Neuronal stem cell (in vitro differentiated cells): ENCODE measurements around the gene COX14.

ENCODE experiments used
- DNase-seq: peaks from one replicate; pipeline ENCODE4 v3.0.0-alpha.2; 2013; ENCODE audit warnings: low spot score
- H2AFZ ChIP-seq: one replicate; pipeline ENCODE4 v1.6.1; 2013; ENCODE audit warnings: mild to moderate bottlenecking, low read length, inconsistent platforms
- H2AK5ac ChIP-seq: 2 replicates; pipeline ENCODE4 v1.6.1; 2013; ENCODE audit warnings: low read depth, mild to moderate bottlenecking, inconsistent platforms, low read length, moderate library complexity, mixed read lengths
- H2BK120ac ChIP-seq: 2 replicates; pipeline ENCODE4 v1.6.1; 2013; ENCODE audit warnings: low read depth, mild to moderate bottlenecking, inconsistent platforms, low read length, moderate library complexity, mixed read lengths
- H2BK12ac ChIP-seq: one replicate; pipeline ENCODE4 v1.6.1; 2013; ENCODE audit warnings: low read length, inconsistent platforms
- H2BK15ac ChIP-seq: 2 replicates; pipeline ENCODE4 v1.6.1; 2013; ENCODE audit warnings: mild to moderate bottlenecking, low read length, inconsistent platforms, mixed read lengths
- H2BK5ac ChIP-seq: one replicate; pipeline ENCODE4 v1.6.1; 2013; ENCODE audit warnings: inconsistent platforms, mild to moderate bottlenecking, low read length, moderate library complexity
- H3K14ac ChIP-seq: one replicate; pipeline ENCODE4 v1.6.1; 2013; ENCODE audit warnings: low read length, inconsistent platforms
- H3K18ac ChIP-seq: 2 replicates; pipeline ENCODE4 v1.6.1; 2013; ENCODE audit warnings: low read length, inconsistent platforms
- H3K23ac ChIP-seq: 2 replicates; pipeline ENCODE4 v1.6.1; 2013; ENCODE audit warnings: low read depth, mild to moderate bottlenecking, mixed read lengths, low read length, inconsistent platforms; ENCODE audit not compliant: poor library complexity
- H3K27ac ChIP-seq: replicated peaks from 3 replicates; pipeline ENCODE4 v1.5.1; 2013; ENCODE audit warnings: low read length, inconsistent platforms
- H3K27me3 ChIP-seq, 3 experiments: 2 replicates each; pipeline ENCODE4 v1.6.1; 2013; ENCODE audit warnings: low read length in 3 of 3, mild to moderate bottlenecking in 2 of 3, inconsistent platforms in 1 of 3, low read depth in 1 of 3, mixed read lengths in 1 of 3, moderate library complexity in 1 of 3; ENCODE audit not compliant: control insufficient read depth in 3 of 3, insufficient read depth in 3 of 3
- H3K36me3 ChIP-seq, 2 donors: replicated peaks in 1 of 2; 2 replicates each; pipeline ENCODE4 v1.6.1; 2013; ENCODE audit warnings: low read length in 2 of 2; ENCODE audit not compliant: control insufficient read depth in 2 of 2, insufficient read depth in 2 of 2
- H3K4ac ChIP-seq: 2 replicates; pipeline ENCODE4 v1.6.1; 2013; ENCODE audit warnings: inconsistent platforms, mild to moderate bottlenecking, low read length, moderate library complexity
- H3K4me1 ChIP-seq, 2 donors: 1 replicate in 1 of 2; 2 replicates in 1 of 2; pipeline ENCODE4 v1.6.1; 2013; ENCODE audit warnings: low read length in 2 of 2, low read depth in 1 of 2; ENCODE audit not compliant: control insufficient read depth in 2 of 2, insufficient read depth in 1 of 2
- H3K4me2 ChIP-seq: one replicate; pipeline ENCODE4 v1.6.1; 2013; ENCODE audit warnings: mild to moderate bottlenecking, low read length, inconsistent platforms; ENCODE audit not compliant: insufficient read depth, poor library complexity, severe bottlenecking
- H3K4me3 ChIP-seq, 2 donors: 2 replicates each; pipeline ENCODE4 v1.5.1; 2013; ENCODE audit warnings: low read length in 2 of 2, mild to moderate bottlenecking in 2 of 2, inconsistent platforms in 1 of 2, moderate library complexity in 1 of 2
- H3K79me1 ChIP-seq: one replicate; pipeline ENCODE4 v1.6.1; 2013; ENCODE audit warnings: low read depth, mild to moderate bottlenecking, inconsistent platforms, low read length, moderate library complexity
- H3K9ac ChIP-seq: one replicate; pipeline ENCODE4 v1.6.1; 2013; ENCODE audit warnings: mild to moderate bottlenecking, low read depth, low read length, inconsistent platforms; ENCODE audit not compliant: poor library complexity
- H3K9me3 ChIP-seq, 2 donors: replicated peaks in 1 of 2; 2 replicates each; pipeline versions ENCODE3 to v1.6.1; 2013; ENCODE audit warnings: low read length in 2 of 2, mild to moderate bottlenecking in 2 of 2, inconsistent platforms in 1 of 2, low read depth in 1 of 2, mixed read lengths in 1 of 2, moderate library complexity in 1 of 2; ENCODE audit not compliant: control insufficient read depth in 2 of 2, insufficient read depth in 1 of 2
- H4K8ac ChIP-seq: one replicate; pipeline ENCODE4 v1.6.1; 2013; ENCODE audit warnings: low read depth, mild to moderate bottlenecking, inconsistent platforms, low read length, moderate library complexity
- H4K91ac ChIP-seq: one replicate; pipeline ENCODE4 v1.6.1; 2013; ENCODE audit warnings: low read length, low read depth, mild to moderate bottlenecking, inconsistent platforms; ENCODE audit not compliant: poor library complexity
- WGBS, 2 donors: extraction: QIAGEN DNeasy Blood & Tissue Kit; methylation state at CpG; one replicate each; pipeline ENCODE4 v1.1.7; 2013; ENCODE audit warnings: missing lambda C conversion rate in 2 of 2, mixed read lengths in 1 of 2; ENCODE audit not compliant: insufficient read length in 2 of 2, insufficient replicate concordance in 1 of 2; ENCODE audit errors: extremely low coverage in 2 of 2; 5-methylcytosine and 5-hydroxymethylcytosine counted together

The COX14 gene

GRCh38 chr12:50107416-50108268 is 4.4 kb upstream of the COX14 start:
- peaks cover 0 to under 1% of the 10 kb centered on the region in 2 donors for H3K9me3 ChIP-seq
- H2BK5ac ChIP-seq = no peak overlapping the region
- H3K9ac ChIP-seq = no peak overlapping the region
- no peak overlapping the region for H2AK5ac ChIP-seq
- WGBS, 2 donors = no CpG with 5 or more reads among the region's 17 CpGs
- DNase-seq = no peak
- H3K79me1 ChIP-seq = peaks cover 4% of the 10 kb centered on the region
- H2BK120ac ChIP-seq = no peak overlapping the region
- no peak overlapping the region for H3K18ac ChIP-seq
- H4K8ac ChIP-seq = no peak overlapping the region
- no peak overlapping the region for H2AFZ ChIP-seq
- H2BK12ac ChIP-seq = no peak overlapping the region
- H3K4me2 ChIP-seq = no peak overlapping the region
- no peak overlapping the region for H2BK15ac ChIP-seq
- H3K4me1 ChIP-seq = peaks cover 20 to 25% of the 10 kb centered on the region in 2 donors
- H3K27ac ChIP-seq = no peak overlapping the region
- no peaks in the 10 kb centered on the region for H3K27me3 ChIP-seq
- no peak overlapping the region for H4K91ac ChIP-seq
- H3K14ac ChIP-seq = no peak overlapping the region
- H3K4ac ChIP-seq = no peak overlapping the region
- peaks cover 0 to 3% of the 10 kb centered on the region in 2 donors for H3K36me3 ChIP-seq
- H3K23ac ChIP-seq = no peak overlapping the region
- no peak overlapping the region for H3K4me3 ChIP-seq

- H3K4me3 ChIP-seq = no peak overlapping the region
- H4K91ac ChIP-seq = no peak overlapping the region
- WGBS, 2 donors = no CpG with 5 or more reads among the region's 3 CpGs
- DNase-seq = no peak
- no peak overlapping the region for H3K27ac ChIP-seq
- H3K4ac ChIP-seq = no peak overlapping the region
- H3K23ac ChIP-seq = no peak overlapping the region
- H4K8ac ChIP-seq = peak overlapping the region; percentile 96
- H3K79me1 ChIP-seq = peaks cover 5% of the 10 kb centered on the region
- peak overlapping the region; percentile 61 for H3K18ac ChIP-seq
- no peak overlapping the region for H3K14ac ChIP-seq
- peaks cover 18 to 22% of the 10 kb centered on the region in 2 donors for H3K4me1 ChIP-seq
- H3K27me3 ChIP-seq = no peaks in the 10 kb centered on the region
- no peak overlapping the region for H3K4me2 ChIP-seq
- peak overlapping the region; percentile 55 for H2BK15ac ChIP-seq
- no peak overlapping the region for H2BK5ac ChIP-seq
- peak overlapping the region; percentile 97 for H2AFZ ChIP-seq
- H3K36me3 ChIP-seq = no peaks in the 10 kb centered on the region
- H2BK12ac ChIP-seq = peak overlapping the region; percentile 76
- H2AK5ac ChIP-seq = peak overlapping the region; percentile 25
- no peak overlapping the region for H2BK120ac ChIP-seq
- no peak overlapping the region for H3K9ac ChIP-seq
- H3K9me3 ChIP-seq = no peaks in the 10 kb centered on the region
Observed at GRCh38 chr12:50109319-50109718, 2.7 kb upstream of the COX14 start.

- Histone ChIP-seq H4K8ac (no peak overlapping the region), H4K91ac (no peak overlapping the region), H2BK12ac (no peak overlapping the region), H3K4me2 (no peak overlapping the region), H3K18ac (peak overlapping the region; percentile 53), H3K9ac (no peak overlapping the region), H3K14ac (peak overlapping the region; percentile 3), H2BK5ac (no peak overlapping the region), H3K4ac (peak overlapping the region; percentile 1), H2AFZ (peak overlapping the region; percentile 97), H3K79me1 (peaks cover 5% of the 10 kb centered on the region), H3K36me3 (no peaks in the 10 kb centered on the region), H2AK5ac (no peak overlapping the region), H3K4me3 (no peak overlapping the region), H3K27me3 (no peaks in the 10 kb centered on the region), H3K9me3 (no peaks in the 10 kb centered on the region), H3K27ac (peak overlapping the region; percentile 33), H2BK15ac (no peak overlapping the region), H3K23ac (no peak overlapping the region), H2BK120ac (no peak overlapping the region), H3K4me1 (peaks cover 18 to 22% of the 10 kb centered on the region in 2 donors)
- no peak for DNase-seq
- no CpG with 5 or more reads among the region's 8 CpGs for WGBS, 2 donors
Observed at GRCh38 chr12:50110127-50110761, 1.8 kb upstream of the COX14 start.

- Histone ChIP-seq H2BK12ac (no peak overlapping the region), H3K4me2 (no peak overlapping the region), H2BK15ac (peak overlapping the region; percentile 12), H3K36me3 (no peaks in the 10 kb centered on the region), H2BK5ac (no peak overlapping the region), H3K18ac (peak overlapping the region; percentile 36), H3K4me3 (peak overlapping the region in 1 of 2 donors; percentile 51), H3K4ac (peak overlapping the region; percentile 24), H4K91ac (peak overlapping the region; percentile 11), H3K4me1 (peaks cover 18 to 22% of the 10 kb centered on the region in 2 donors), H3K79me1 (peaks cover 7% of the 10 kb centered on the region), H2AK5ac (peak overlapping the region; percentile 57), H3K27ac (peak overlapping the region; percentile 33), H2AFZ (peak overlapping the region; percentile 97), H4K8ac (peak overlapping the region; percentile 33), H3K14ac (peak overlapping the region; percentile 25), H3K9ac (no peak overlapping the region), H3K27me3 (no peaks in the 10 kb centered on the region), H3K23ac (no peak overlapping the region), H2BK120ac (no peak overlapping the region), H3K9me3 (no peaks in the 10 kb centered on the region)
- WGBS, 2 donors = no CpG with 5 or more reads among the region's 7 CpGs
- DNase-seq = no peak
Observed at GRCh38 chr12:50110762-50111351, 1.2 kb upstream of the COX14 start.
